IMR-90 (cell line): Measurements from ENCODE around the gene CGGBP1. TPM values are rescaled to one million over a fixed set of nuclear protein-coding genes. Genes with fewer than 3 reads are reported as not detected.

Experiments
- ATAC-seq: fragments of 200-7000 bp; cut with Tn5 transposase; 2 replicates; pipeline ENCODE4 v1.9.1; 2020; ENCODE audit warnings: low read depth, mild to moderate bottlenecking, moderate library complexity
- BruUV-seq: library from RNA; stranded (reverse); fragments of 400-500 nt; replicated peaks from 2 replicates; lab custom pipeline; 2021; lab: Mats Ljungman, UMichigan
- CTCF ChIA-PET: fragments of 300-600 bp; formaldehyde crosslinking; extraction: SDS; loops from one replicate; lab custom pipeline; 2021; ENCODE audit warnings: antibody characterized with exemption; lab: Yijun Ruan, JAX
- POLR2A ChIA-PET: fragments of 300-600 bp; sonication (Branson Sonifier 250); formaldehyde crosslinking; loops from one replicate; lab custom pipeline; 2022; ENCODE audit warnings: antibody characterized with exemption; ENCODE audit not compliant: unreplicated experiment; lab: Charles Lee
- DNase-seq: peaks from one replicate; pipeline ENCODE4 v3.0.0; 2013
- H2AFZ ChIP-seq: replicated peaks from 2 replicates; pipeline ENCODE3; 2013; ENCODE audit warnings: low read length, mild to moderate bottlenecking; ENCODE audit not compliant: poor library complexity
- H2AK5ac ChIP-seq: 2 replicates; pipeline ENCODE4 v1.6.1; 2013; ENCODE audit warnings: low read depth, low read length, inconsistent platforms
- H2AK9ac ChIP-seq: replicated peaks from 2 replicates; pipeline ENCODE3; 2013; ENCODE audit warnings: mild to moderate bottlenecking, low read depth, low read length, moderate library complexity; ENCODE audit not compliant: poor library complexity
- H2BK120ac ChIP-seq: 2 replicates; pipeline ENCODE4 v1.6.1; 2013; ENCODE audit warnings: low read depth, low read length, inconsistent platforms
- H2BK15ac ChIP-seq: 3 replicates; pipeline ENCODE4 v1.6.1; 2013; ENCODE audit warnings: low read depth, low read length, inconsistent platforms
- H2BK20ac ChIP-seq: 2 replicates; pipeline ENCODE4 v1.6.1; 2013; ENCODE audit warnings: low read depth, mild to moderate bottlenecking, inconsistent platforms, low read length, moderate library complexity
- H2BK5ac ChIP-seq: 2 replicates; pipeline ENCODE4 v1.6.1; 2013; ENCODE audit warnings: mild to moderate bottlenecking, low read depth, low read length, inconsistent platforms; ENCODE audit not compliant: poor library complexity, severe bottlenecking
- H3K14ac ChIP-seq: replicated peaks from 2 replicates; pipeline ENCODE4 v1.6.1; 2013; ENCODE audit warnings: low read depth, low read length, inconsistent platforms
- H3K18ac ChIP-seq: 2 replicates; pipeline ENCODE4 v1.6.1; 2013; ENCODE audit warnings: low read depth, low read length, control low read depth
- H3K23ac ChIP-seq: 2 replicates; pipeline ENCODE4 v1.6.1; 2013; ENCODE audit warnings: low read depth, low read length, inconsistent platforms
- H3K27ac ChIP-seq: 2 replicates; pipeline ENCODE4 v1.5.1; 2013; ENCODE audit warnings: mild to moderate bottlenecking, control low read depth, low read length; ENCODE audit not compliant: insufficient read depth
- H3K27me3 ChIP-seq: 2 replicates; pipeline ENCODE4 v1.6.1; 2013; ENCODE audit warnings: low read length; ENCODE audit not compliant: control insufficient read depth, insufficient read depth
- H3K36me3 ChIP-seq: 2 replicates; pipeline ENCODE4 v1.6.1; 2013; ENCODE audit warnings: low read length, mixed read lengths; ENCODE audit not compliant: control insufficient read depth, insufficient read depth
- H3K4ac ChIP-seq: 2 replicates; pipeline ENCODE4 v1.6.1; 2013; ENCODE audit warnings: low read depth, low read length, inconsistent platforms
- H3K4me1 ChIP-seq: 2 replicates; pipeline ENCODE4 v1.6.1; 2013; ENCODE audit warnings: low read length, mixed read lengths; ENCODE audit not compliant: control insufficient read depth, insufficient read depth
- H3K4me2 ChIP-seq: 2 replicates; pipeline ENCODE4 v1.6.1; 2013; ENCODE audit warnings: low read depth, mild to moderate bottlenecking, control low read depth, low read length, moderate library complexity
- H3K4me3 ChIP-seq: 2 replicates; pipeline ENCODE4 v1.5.1; 2013; ENCODE audit warnings: low read depth, mild to moderate bottlenecking, control low read depth, low read length, moderate library complexity; ENCODE audit not compliant: insufficient read depth
- H3K56ac ChIP-seq: 2 replicates; pipeline ENCODE4 v1.6.1; 2013; ENCODE audit warnings: low read length, inconsistent platforms; ENCODE audit not compliant: insufficient read depth; ENCODE audit errors: extremely low read depth
- H3K79me1 ChIP-seq, 2 experiments: 2 replicates each; pipeline ENCODE4 v1.6.1; 2013; ENCODE audit warnings: low read length in 2 of 2, inconsistent platforms in 1 of 2, low read depth in 1 of 2
- H3K9ac ChIP-seq: 2 replicates; pipeline ENCODE4 v1.6.1; 2013; ENCODE audit warnings: low read depth, low read length, control low read depth
- H3K9me1 ChIP-seq: 2 replicates; pipeline ENCODE4 v1.6.1; 2013; ENCODE audit warnings: low read length, inconsistent platforms; ENCODE audit not compliant: insufficient read depth
- H3K9me3 ChIP-seq: 2 replicates; pipeline ENCODE4 v1.6.1; 2013; ENCODE audit warnings: low read length; ENCODE audit not compliant: control insufficient read depth, insufficient read depth
- H4K20me1 ChIP-seq: 2 replicates; pipeline ENCODE4 v1.6.1; 2013; ENCODE audit warnings: low read length, inconsistent platforms; ENCODE audit not compliant: insufficient read depth
- H4K5ac ChIP-seq: 2 replicates; pipeline ENCODE4 v1.6.1; 2013; ENCODE audit warnings: mild to moderate bottlenecking, low read depth, low read length, control low read depth
- H4K8ac ChIP-seq, 2 experiments: 2 replicates each; pipeline ENCODE4 v1.6.1; 2013; ENCODE audit warnings: low read depth in 2 of 2, low read length in 2 of 2, control low read depth in 1 of 2, inconsistent platforms in 1 of 2
- H4K91ac ChIP-seq: 2 replicates; pipeline ENCODE4 v1.6.1; 2013; ENCODE audit warnings: low read depth, low read length, inconsistent platforms; ENCODE audit not compliant: insufficient read depth
- CEBPB ChIP-seq: IDR thresholded peaks from 2 replicates; pipeline ENCODE4 v1.6.1; 2012; ENCODE audit warnings: low read depth, low read length, improper control_type of control experiment
- ELK1 ChIP-seq: fragments of 150-350 bp; IDR thresholded peaks from 2 replicates; pipeline ENCODE4 v1.6.1; 2016; ENCODE audit warnings: low read depth, mild to moderate bottlenecking, low read length, moderate library complexity, borderline replicate concordance
- FOS ChIP-seq: fragments of 150-350 bp; IDR thresholded peaks from 2 replicates; pipeline ENCODE4 v1.6.1; 2016; ENCODE audit warnings: low read depth, low read length
- POLR2A ChIP-seq: IDR thresholded peaks from 2 replicates; pipeline ENCODE4 v1.6.1; 2012; ENCODE audit warnings: mild to moderate bottlenecking, low read depth, low read length
- RCOR1 ChIP-seq: IDR thresholded peaks from 2 replicates; pipeline ENCODE4 v1.6.1; 2012; ENCODE audit warnings: mild to moderate bottlenecking, low read length, improper control_type of control experiment; ENCODE audit not compliant: insufficient replicate concordance
- RFX5 ChIP-seq: IDR thresholded peaks from 2 replicates; pipeline ENCODE4 v1.8.0; 2012; ENCODE audit warnings: low read depth, mild to moderate bottlenecking, low read length, moderate library complexity
- SMC3 ChIP-seq: fragments of 150-350 bp; IDR thresholded peaks from 2 replicates; pipeline ENCODE4 v1.6.1; 2016; ENCODE audit warnings: low read depth, mild to moderate bottlenecking, antibody characterized with exemption, low read length, moderate library complexity
- WGBS, 2 experiments: methylation state at CpG; one replicate each; pipeline versions ENCODE4 v1.1.5 to v1.1.7; 2013; ENCODE audit warnings: missing lambda C conversion rate in 2 of 2; ENCODE audit not compliant: insufficient read length in 1 of 2; ENCODE audit errors: extremely low coverage in 2 of 2; 5-methylcytosine and 5-hydroxymethylcytosine counted together
- dilution Hi-C: fragments of 300-500 bp; cut with HindIII; formaldehyde crosslinking; loops from one replicate; pipeline ENCODE4 v1.14.3; 2018; ENCODE audit warnings: low sequenced_read_pairs; ENCODE audit not compliant: unreplicated experiment
- in situ Hi-C: fragments of 300-500 bp; cut with MboI; formaldehyde crosslinking; loops from 3 replicates; pipeline ENCODE4 v1.14.3; 2019; ENCODE audit warnings: low sequenced_read_pairs, inconsistent platforms, mixed read lengths
- intact Hi-C: fragments of 100-400 bp; cut with micrococcal nuclease; formaldehyde crosslinking; loops from 2 replicates; pipeline ENCODE4 v1.10.0; 2022
- polyA plus RNA-seq, 3 experiments: library from polyadenylated mRNA; depleted of rRNA; stranded (reverse); fragments of >200 nt; gene quantifications; 2 replicates each; pipeline ENCODE4 v1.2.3, GENCODE V29; 2012; ENCODE audit warnings: low replicate concordance in 1 of 3
- total RNA-seq: library from RNA; depleted of rRNA; stranded (reverse); fragments of >200 nt; gene quantifications from 2 replicates; pipeline ENCODE4 v1.2.3, GENCODE V29; 2012
- TF ChIP-seq, protein P1 (sequence below): fragments of 150-350 bp; IDR thresholded peaks from 2 replicates; pipeline ENCODE4 v1.6.1; 2017; ENCODE audit warnings: mild to moderate bottlenecking, antibody characterized with exemption, low read length, low read depth
- TF ChIP-seq, protein P2 (sequence below): conservative IDR thresholded peaks from 2 replicates; pipeline ENCODE4 v1.5.1; 2012; ENCODE audit warnings: mild to moderate bottlenecking, low read depth, low read length, improper control_type of control experiment

Gene CGGBP1
- total and polyA plus RNA-seq, 2 of the 4 experiments (the other 2 are of a cell fraction) = 42.1 to 47.7 TPM

DNA sequence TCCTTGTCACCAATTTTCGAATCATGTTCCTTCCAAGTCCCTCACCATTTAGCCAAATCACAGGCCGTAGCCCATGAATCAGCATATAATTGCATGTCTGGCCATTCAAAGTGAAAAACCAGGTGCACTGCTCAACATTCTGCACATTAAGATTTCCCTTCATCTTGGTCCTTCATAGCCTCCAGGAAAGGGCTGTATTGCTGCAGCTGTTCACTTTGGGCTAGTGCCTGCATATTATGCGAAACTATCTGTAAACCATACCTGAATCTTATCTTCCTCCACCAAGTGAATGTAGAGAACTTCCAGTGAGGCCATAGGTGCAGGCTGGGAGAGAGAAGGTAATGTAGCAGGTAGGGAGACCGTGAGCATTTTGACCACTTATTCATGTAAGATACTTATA lies 18.3 kb downstream of the CGGBP1 start:
- no peaks in the 10 kb centered on the region for H3K9me1 ChIP-seq
- H2AFZ ChIP-seq = no peak overlapping the region
- H3K36me3 ChIP-seq = no peaks in the 10 kb centered on the region
- H3K27me3 ChIP-seq = no peaks in the 10 kb centered on the region
- DNase-seq = no peak
- H2BK5ac ChIP-seq = no peak overlapping the region
- no peak overlapping the region for H3K18ac ChIP-seq
- H3K4me3 ChIP-seq = no peak overlapping the region
- no peak overlapping the region for H4K91ac ChIP-seq
- H3K4ac ChIP-seq = no peak overlapping the region
- no peak overlapping the region for H2AK5ac ChIP-seq
- BruUV-seq = no TSS peak
- ChIA-PET POLR2A (no interaction called here), CTCF (no interaction called here)
- no peak overlapping the region for H3K9ac ChIP-seq
- no peaks in the 10 kb centered on the region for H3K79me1 ChIP-seq
- ATAC-seq = no peak
- H3K23ac ChIP-seq = no peak overlapping the region
- 40% methylated on average over 1 of the region's 4 CpGs; no CpG with 5 or more reads in 1 of the 2 experiments for WGBS, 2 experiments
- H3K56ac ChIP-seq = no peak overlapping the region
- H2BK20ac ChIP-seq = no peak overlapping the region
- H4K5ac ChIP-seq = no peak overlapping the region
- intact Hi-C loops (no loop called here), dilution Hi-C loops (no loop called here), in situ Hi-C loops (no loop called here)
- H2BK15ac ChIP-seq = no peak overlapping the region
- H3K4me2 ChIP-seq = no peak overlapping the region
- H3K14ac ChIP-seq = no peak overlapping the region
- H4K20me1 ChIP-seq = no peaks in the 10 kb centered on the region
- H2AK9ac ChIP-seq = no peak overlapping the region
- TF ChIP-seq CEBPB = no peak
- TF ChIP-seq POLR2A = no peak
- TF ChIP-seq SMC3 = no peak
- no peak for TF ChIP-seq FOS
- TF ChIP-seq, protein P1, sequence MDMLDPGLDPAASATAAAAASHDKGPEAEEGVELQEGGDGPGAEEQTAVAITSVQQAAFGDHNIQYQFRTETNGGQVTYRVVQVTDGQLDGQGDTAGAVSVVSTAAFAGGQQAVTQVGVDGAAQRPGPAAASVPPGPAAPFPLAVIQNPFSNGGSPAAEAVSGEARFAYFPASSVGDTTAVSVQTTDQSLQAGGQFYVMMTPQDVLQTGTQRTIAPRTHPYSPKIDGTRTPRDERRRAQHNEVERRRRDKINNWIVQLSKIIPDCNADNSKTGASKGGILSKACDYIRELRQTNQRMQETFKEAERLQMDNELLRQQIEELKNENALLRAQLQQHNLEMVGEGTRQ = no peak
- no peak for TF ChIP-seq RFX5
- TF ChIP-seq ELK1 = no peak
- TF ChIP-seq RCOR1 = no peak
- TF ChIP-seq, protein P2, sequence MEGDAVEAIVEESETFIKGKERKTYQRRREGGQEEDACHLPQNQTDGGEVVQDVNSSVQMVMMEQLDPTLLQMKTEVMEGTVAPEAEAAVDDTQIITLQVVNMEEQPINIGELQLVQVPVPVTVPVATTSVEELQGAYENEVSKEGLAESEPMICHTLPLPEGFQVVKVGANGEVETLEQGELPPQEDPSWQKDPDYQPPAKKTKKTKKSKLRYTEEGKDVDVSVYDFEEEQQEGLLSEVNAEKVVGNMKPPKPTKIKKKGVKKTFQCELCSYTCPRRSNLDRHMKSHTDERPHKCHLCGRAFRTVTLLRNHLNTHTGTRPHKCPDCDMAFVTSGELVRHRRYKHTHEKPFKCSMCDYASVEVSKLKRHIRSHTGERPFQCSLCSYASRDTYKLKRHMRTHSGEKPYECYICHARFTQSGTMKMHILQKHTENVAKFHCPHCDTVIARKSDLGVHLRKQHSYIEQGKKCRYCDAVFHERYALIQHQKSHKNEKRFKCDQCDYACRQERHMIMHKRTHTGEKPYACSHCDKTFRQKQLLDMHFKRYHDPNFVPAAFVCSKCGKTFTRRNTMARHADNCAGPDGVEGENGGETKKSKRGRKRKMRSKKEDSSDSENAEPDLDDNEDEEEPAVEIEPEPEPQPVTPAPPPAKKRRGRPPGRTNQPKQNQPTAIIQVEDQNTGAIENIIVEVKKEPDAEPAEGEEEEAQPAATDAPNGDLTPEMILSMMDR = no peak
- H3K27ac ChIP-seq = no peak overlapping the region
- H3K4me1 ChIP-seq = no peaks in the 10 kb centered on the region
- no peak overlapping the region for H2BK120ac ChIP-seq
- H3K9me3 ChIP-seq = no peaks in the 10 kb centered on the region
- H4K8ac ChIP-seq = no peak overlapping the region
